GM12891 (cell line): Measurements from ENCODE around the gene OTOA.

Experiments
- POLR2A ChIP-seq: IDR thresholded peaks from 2 replicates; pipeline ENCODE4 v1.6.1; 2011; ENCODE audit warnings: low read depth, low read length, control low read depth
- POLR2AphosphoS5 ChIP-seq: IDR thresholded peaks from 2 replicates; pipeline ENCODE4 v1.6.1; 2011; ENCODE audit warnings: low read depth, low read length, control low read depth

- no peak for TF ChIP-seq POLR2A
- TF ChIP-seq POLR2AphosphoS5 = no peak
These were observed 46.2 kb upstream of the OTOA start for GRCh38 chr16:21617607-21618006.
